GM12891 (cell line): ENCODE measurements around the gene CLK3.

Experiments
- DNase-seq: peaks from one replicate; pipeline ENCODE4 v3.0.0; 2011; ENCODE audit warnings: low spot score; ENCODE audit not compliant: insufficient read length
- FAIRE-seq: peaks from 2 replicates; lab custom pipeline; 2011; peaks lifted over from hg19 to GRCh38; lab: Jason Lieb, UNC
- PAX5 ChIP-seq: IDR thresholded peaks from 2 replicates; pipeline ENCODE4 v1.6.1; 2011; ENCODE audit warnings: low read length, moderate library complexity, mild to moderate bottlenecking; ENCODE audit not compliant: insufficient read depth, severe bottlenecking
- POLR2A ChIP-seq: IDR thresholded peaks from 2 replicates; pipeline ENCODE4 v1.6.1; 2011; ENCODE audit warnings: low read depth, low read length, control low read depth
- POLR2AphosphoS5 ChIP-seq: IDR thresholded peaks from 2 replicates; pipeline ENCODE4 v1.6.1; 2011; ENCODE audit warnings: low read depth, low read length, control low read depth
- POU2F2 ChIP-seq: IDR thresholded peaks from 2 replicates; pipeline ENCODE4 v1.6.1; 2011; ENCODE audit warnings: low read depth, mild to moderate bottlenecking, control low read depth, low read length, moderate library complexity
- SPI1 ChIP-seq: IDR thresholded peaks from 2 replicates; pipeline ENCODE4 v1.6.1; 2011; ENCODE audit warnings: low read depth, low read length, control low read depth
- TAF1 ChIP-seq: IDR thresholded peaks from 2 replicates; pipeline ENCODE4 v1.6.1; 2011; ENCODE audit warnings: low read depth, low read length, control low read depth

CLK3 gene

GRCh38 chr15:74612677-74613076 is 3.0 kb upstream of the CLK3 start:
- no peak for DNase-seq
- no peak for FAIRE-seq
- TF ChIP-seq POLR2A (no peak), SPI1 (no peak), PAX5 (no peak), POU2F2 (no peak), POLR2AphosphoS5 (no peak), TAF1 (no peak)

- FAIRE-seq = no peak
These were observed 2.3 kb upstream of the CLK3 start for GRCh38 chr15:74613089-74613952.

GRCh38 chr15:74613953-74614743 is 1.5 kb upstream of the CLK3 start:
- FAIRE-seq (no peak), DNase-seq (peak; percentile 98)
- TF ChIP-seq TAF1 = no peak
- TF ChIP-seq POLR2AphosphoS5 = no peak
- no peak for TF ChIP-seq PAX5
- TF ChIP-seq POLR2A = no peak
- no peak for TF ChIP-seq SPI1

More at GRCh38 chr15:74613089-74613952, 2.3 kb upstream of the CLK3 start:
- no peak for DNase-seq
- no peak for TF ChIP-seq TAF1
- TF ChIP-seq SPI1 = no peak
- TF ChIP-seq POLR2A = no peak
- no peak for TF ChIP-seq PAX5

- FAIRE-seq = peak; percentile 89
- DNase-seq = peak; percentile 58
- TF ChIP-seq TAF1 (no peak), SPI1 (no peak), POLR2A (no peak; the same call in 1 of the 2 replicates), PAX5 (no peak), POLR2AphosphoS5 (no peak; the same call in 1 of the 2 replicates)
These were observed 710 bp upstream of the CLK3 start for GRCh38 chr15:74614744-74615507.

GRCh38 chr15:74616366-74616939 is 817 bp downstream of the CLK3 start:
- peak; percentile 50 for DNase-seq
- TF ChIP-seq POU2F2 (no peak), PAX5 (no peak), TAF1 (no peak), POLR2AphosphoS5 (no peak), SPI1 (no peak), POLR2A (no peak)
- no peak for FAIRE-seq

- DNase-seq (no peak), FAIRE-seq (no peak)
- no peak for TF ChIP-seq POU2F2
- TF ChIP-seq POLR2AphosphoS5 = no peak
These were observed 1.4 kb downstream of the CLK3 start for GRCh38 chr15:74616996-74617395.

- DNase-seq (no peak), FAIRE-seq (no peak)
- no peak for TF ChIP-seq TAF1
- no peak for TF ChIP-seq POLR2A
- no peak for TF ChIP-seq POLR2AphosphoS5
- TF ChIP-seq POU2F2 = no peak
- TF ChIP-seq SPI1 = no peak
- no peak for TF ChIP-seq PAX5
These were observed 3.4 kb downstream of the CLK3 start for GRCh38 chr15:74618841-74619596.

GRCh38 chr15:74619916-74620635 is 4.4 kb downstream of the CLK3 start:
- no peak for TF ChIP-seq TAF1
- TF ChIP-seq POLR2AphosphoS5 = no peak; the same call in 1 of the 2 replicates
- TF ChIP-seq PAX5 = no peak
- TF ChIP-seq POU2F2 = no peak
- no peak for TF ChIP-seq SPI1
- TF ChIP-seq POLR2A = no peak
- FAIRE-seq = no peak
- no peak for DNase-seq
